Tibial nerve (tissue), 4 donors: ENCODE results near the gene KCNA10. TPM values are rescaled to one million over a fixed set of nuclear protein-coding genes. Genes with fewer than 3 reads are reported as not detected.
A peak's percentile ranks its signal among the peaks of the same experiment; 100 is the strongest.

Source experiments
- DNase-seq, 2 donors: peaks; one replicate each; pipeline ENCODE4 v3.0.0-alpha.2; 2019; ENCODE audit warnings: low spot score in 2 of 2
- H3K27ac ChIP-seq, 4 donors: fragments of 200-600 bp; sonication (generic) in 3 of 4; one replicate each; pipeline ENCODE4 v1.5.1; 2017 to 2019; ENCODE audit warnings: mild to moderate bottlenecking in 1 of 4
- H3K27me3 ChIP-seq, 2 donors: fragments of 200-600 bp; sonication (generic) in 1 of 2; one replicate each; pipeline versions ENCODE4 v1.5.1 to v1.6.0; 2017 to 2019
- H3K36me3 ChIP-seq, 3 donors: fragments of 200-600 bp; sonication (generic); one replicate each; pipeline ENCODE4 v1.5.1; 2018 to 2019
- H3K4me1 ChIP-seq, 4 donors: fragments of 200-600 bp; sonication (generic) in 3 of 4; one replicate each; pipeline ENCODE4 v1.5.1; 2017 to 2019
- H3K4me3 ChIP-seq, 4 donors: fragments of 200-600 bp; sonication (generic) in 3 of 4; one replicate each; pipeline ENCODE4 v1.5.1; 2017 to 2019; ENCODE audit warnings: mild to moderate bottlenecking in 1 of 4, moderate library complexity in 1 of 4
- H3K9me3 ChIP-seq, 4 donors: fragments of 200-600 bp; sonication (generic) in 3 of 4; one replicate each; pipeline ENCODE4 v1.5.1; 2017 to 2019
- CTCF ChIP-seq, 5 experiments: fragments of 200-600 bp in 3 of 5; fragments of 450-650 bp in 2 of 5; sonication (generic) in 3 of 5; IDR thresholded peaks; one replicate each; pipeline ENCODE4 v1.5.1; 2016 to 2019; ENCODE audit warnings: antibody characterized with exemption in 5 of 5, mild to moderate bottlenecking in 3 of 5, moderate library complexity in 2 of 5
- EP300 ChIP-seq, 2 donors: sonication (generic); formaldehyde crosslinking; IDR thresholded peaks; one replicate each; pipeline ENCODE4 v1.6.1; 2017; ENCODE audit warnings: antibody characterized with exemption in 2 of 2, mild to moderate bottlenecking in 1 of 2
- POLR2A ChIP-seq, 2 donors: fragments of 450-650 bp; IDR thresholded peaks; one replicate each; pipeline ENCODE4 v1.6.1; 2017; ENCODE audit warnings: antibody characterized with exemption in 2 of 2, mild to moderate bottlenecking in 2 of 2, moderate library complexity in 2 of 2
- WGBS, 2 donors: methylation state at CpG; one replicate each; pipeline ENCODE4 v1.1.5; 2018; 5-methylcytosine and 5-hydroxymethylcytosine counted together
- total RNA-seq, 4 donors: library from RNA; depleted of rRNA; stranded (reverse); fragments of >200 nt; gene quantifications; one replicate each; pipeline ENCODE4 v1.1.0, GENCODE V29; 2016

KCNA10 gene
- total RNA-seq, 4 donors from 2014 or later: not detected

GRCh38 chr1:110535985-110536384, 17.0 kb upstream of the KCNA10 start:
- Histone ChIP-seq H3K27ac (no peak overlapping the region), H3K4me3 (no peak overlapping the region), H3K36me3 (no peaks in the 10 kb centered on the region), H3K27me3 (no peaks in the 10 kb centered on the region), H3K9me3 (no peaks in the 10 kb centered on the region), H3K4me1 (no peaks in the 10 kb centered on the region)
- no peak for DNase-seq
- 57 to 71% methylated on average over 3 of the region's 3 CpGs for WGBS, 2 donors
- TF ChIP-seq POLR2A (IDR thresholded peaks at IDR 0.05) (no peak), EP300 (IDR thresholded peaks at IDR 0.05) (no peak), CTCF (IDR thresholded peaks at IDR 0.05) (no peak)

GRCh38 chr1:110533230-110533629, 14.3 kb upstream of the KCNA10 start:
- Histone ChIP-seq H3K27ac (no peak overlapping the region), H3K4me1 (no peaks in the 10 kb centered on the region), H3K9me3 (no peaks in the 10 kb centered on the region), H3K36me3 (no peaks in the 10 kb centered on the region), H3K4me3 (no peak overlapping the region), H3K27me3 (peaks cover 0 to 4% of the 10 kb centered on the region in 2 donors)
- no peak for DNase-seq
- WGBS, 2 donors: 62 to 64% methylated on average over 3 of the region's 3 CpGs
- TF ChIP-seq EP300 (IDR thresholded peaks at IDR 0.05): no peak
- no peak for TF ChIP-seq CTCF (IDR thresholded peaks at IDR 0.05)
- TF ChIP-seq POLR2A (IDR thresholded peaks at IDR 0.05): no peak

GRCh38 chr1:110529011-110529410, 10.0 kb upstream of the KCNA10 start:
- Histone ChIP-seq H3K4me1 (peaks cover 0 to 11% (median 0%) of the 10 kb centered on the region in 4 donors), H3K27me3 (peaks cover 0 to 4% of the 10 kb centered on the region in 2 donors), H3K4me3 (no peak overlapping the region), H3K27ac (peak overlapping the region in 1 of 4 donors; percentile 34), H3K9me3 (no peaks in the 10 kb centered on the region), H3K36me3 (no peaks in the 10 kb centered on the region)
- 33 to 74% methylated on average over 1 of the region's 1 CpG for WGBS, 2 donors
- TF ChIP-seq CTCF (IDR thresholded peaks at IDR 0.05) (no peak), POLR2A (IDR thresholded peaks at IDR 0.05) (no peak), EP300 (IDR thresholded peaks at IDR 0.05) (no peak)
- DNase-seq: no peak

GRCh38 chr1:110526201-110526780, 7.3 kb upstream of the KCNA10 start:
- Histone ChIP-seq H3K27ac (no peak overlapping the region), H3K36me3 (no peaks in the 10 kb centered on the region), H3K4me1 (peaks cover 0 to 27% (median 2%) of the 10 kb centered on the region in 4 donors), H3K9me3 (no peaks in the 10 kb centered on the region), H3K27me3 (peaks cover 0 to 4% of the 10 kb centered on the region in 2 donors), H3K4me3 (no peak overlapping the region)
- TF ChIP-seq POLR2A (IDR thresholded peaks at IDR 0.05): no peak
- TF ChIP-seq CTCF (IDR thresholded peaks at IDR 0.05): no peak
- no peak for TF ChIP-seq EP300 (IDR thresholded peaks at IDR 0.05)
- no peak for DNase-seq
- WGBS, 2 donors: 53 to 56% methylated on average over 7 of the region's 7 CpGs

GRCh38 chr1:110525249-110525595, 6.2 kb upstream of the KCNA10 start:
- Histone ChIP-seq H3K36me3 (no peaks in the 10 kb centered on the region), H3K4me3 (no peak overlapping the region), H3K4me1 (peaks cover 0 to 27% (median 2%) of the 10 kb centered on the region in 4 donors), H3K27me3 (peaks cover 0 to 2% of the 10 kb centered on the region in 2 donors), H3K27ac (peak overlapping the region in 1 of 4 donors; percentile 4), H3K9me3 (no peaks in the 10 kb centered on the region)
- no peak for DNase-seq
- TF ChIP-seq EP300 (IDR thresholded peaks at IDR 0.05) (no peak), POLR2A (IDR thresholded peaks at IDR 0.05) (no peak), CTCF (IDR thresholded peaks at IDR 0.05) (no peak)
- WGBS, 2 donors: 62 to 71% methylated on average over 5 to 6 of the region's 6 CpGs
